Sigmoid colon (tissue), 7 donors: ENCODE measurements around the gene TCF25. TPM values are rescaled to one million over a fixed set of nuclear protein-coding genes. Genes with fewer than 3 reads are reported as not detected.

Source experiments
- DNase-seq: peaks from one replicate; pipeline ENCODE4 v3.0.0-alpha.2; 2019
- H3K27ac ChIP-seq, 4 donors: fragments of 200-600 bp; sonication (generic); one replicate each; pipeline ENCODE4 v1.5.1; 2016 to 2019; ENCODE audit warnings: mild to moderate bottlenecking in 1 of 4
- H3K27me3 ChIP-seq, 3 donors: fragments of 200-600 bp; sonication (generic); one replicate each; pipeline ENCODE4 v1.5.1; 2019; ENCODE audit warnings: mild to moderate bottlenecking in 1 of 3
- H3K36me3 ChIP-seq, 4 donors: fragments of 200-600 bp; sonication (generic); one replicate each; pipeline ENCODE4 v1.5.1; 2016 to 2019
- H3K4me1 ChIP-seq, 4 donors: fragments of 200-600 bp; sonication (generic); one replicate each; pipeline ENCODE4 v1.5.1; 2017 to 2019
- H3K4me3 ChIP-seq, 4 donors: fragments of 200-600 bp; sonication (generic); one replicate each; pipeline ENCODE4 v1.5.1; 2017 to 2019; ENCODE audit warnings: mild to moderate bottlenecking in 2 of 4, moderate library complexity in 1 of 4
- H3K9me3 ChIP-seq, 4 donors: fragments of 200-600 bp in 3 of 4; sonication (generic) in 3 of 4; one replicate each; pipeline versions ENCODE4 v1.5.1 to v1.6.1; 2013 to 2019
- CTCF ChIP-seq, 4 experiments: fragments of 450-650 bp in 3 of 4; fragments of 200-600 bp in 1 of 4; IDR thresholded peaks; one replicate each; pipeline ENCODE4 v1.5.1; 2016 to 2019; ENCODE audit warnings: antibody characterized with exemption in 4 of 4, mild to moderate bottlenecking in 3 of 4, moderate library complexity in 2 of 4
- EP300 ChIP-seq, 4 donors: sonication (generic); formaldehyde crosslinking; IDR thresholded peaks; one replicate each; pipeline ENCODE4 v1.6.1; 2017; ENCODE audit warnings: antibody characterized with exemption in 4 of 4
- POLR2A ChIP-seq, 2 donors: fragments of 450-650 bp; IDR thresholded peaks; one replicate each; pipeline ENCODE4 v1.6.1; 2016; ENCODE audit warnings: antibody characterized with exemption in 2 of 2, mild to moderate bottlenecking in 2 of 2, moderate library complexity in 2 of 2
- POLR2AphosphoS5 ChIP-seq, 4 donors: sonication (generic); formaldehyde crosslinking; IDR thresholded peaks; one replicate each; pipeline ENCODE4 v1.6.1; 2017; ENCODE audit warnings: antibody characterized with exemption in 4 of 4
- WGBS, 2 donors: extraction: QIAGEN DNeasy Blood & Tissue Kit; methylation state at CpG; one replicate each; pipeline ENCODE4 v1.1.7; 2013; 5-methylcytosine and 5-hydroxymethylcytosine counted together
- intact Hi-C: fragments of 100-400 bp; cut with DNase I; formaldehyde crosslinking; loops from one replicate; pipeline ENCODE4 v1.15.1; 2023
- polyA plus RNA-seq, 3 donors: library from polyadenylated mRNA; stranded (reverse); fragments of 200-250 nt; gene quantifications; one replicate each; pipeline ENCODE4 v1.2.3, GENCODE V29; 2013
- total RNA-seq, 4 donors: library from RNA; depleted of rRNA; stranded (reverse); fragments of >200 nt; gene quantifications; one replicate each; pipeline ENCODE4 v1.1.0, GENCODE V29; 2016
- donor health status: healthy with polysubstance abuse.
- donor health status: Bipolar disorder and iron deficiency.
- donor health status: healthy.

The TCF25 gene
- total and polyA plus RNA-seq, 7 donors, result 89.7 to 244 (median 132) TPM

- Histone ChIP-seq H3K27ac (no peak overlapping the region), H3K36me3 (peaks cover 0 to 78% (median 16%) of the 10 kb centered on the region in 4 donors), H3K4me1 (no peaks in the 10 kb centered on the region), H3K9me3 (no peaks in the 10 kb centered on the region), H3K27me3 (no peaks in the 10 kb centered on the region), H3K4me3 (no peak overlapping the region)
- intact Hi-C loops, result no loop called here
- DNase-seq, result no peak
- no peak for TF ChIP-seq EP300 (IDR thresholded peaks at IDR 0.05)
- no peak for TF ChIP-seq POLR2AphosphoS5 (IDR thresholded peaks at IDR 0.05)
- TF ChIP-seq POLR2A (IDR thresholded peaks at IDR 0.05), result no peak
- TF ChIP-seq CTCF (IDR thresholded peaks at IDR 0.05), result no peak
- WGBS, 2 donors, result 96 to 97% methylated on average over 13 of the region's 13 CpGs
Observed at GRCh38 chr16:89960966-89961365, 87.6 kb downstream of the TCF25 start.

Other genes starting within 250 kb of the TCF25 start
- 10 to 100 TPM; 42.8 to 75.9 (median 59.3) TPM for gene CHMP1A, start 215.9 kb upstream of the TCF25 start, total RNA-seq
- gene CHMP1A, start 215.9 kb upstream of the TCF25 start, polyA plus RNA-seq, result 100 to 1,000 TPM in 2 of 3 donors, 10 to 100 TPM in 1; 95.5 to 157 (median 134) TPM
- 1 to 10 TPM; 1.4 to 7.7 (median 5.9) TPM for gene SPATA33, start 215.8 kb upstream of the TCF25 start, total RNA-seq
- 1 to 10 TPM; 2.1 to 6.3 (median 4.2) TPM for gene SPATA33, start 215.8 kb upstream of the TCF25 start, polyA plus RNA-seq
- 10 to 100 TPM; 17.8 to 62.3 (median 35.2) TPM for gene CDK10, start 186.9 kb upstream of the TCF25 start, total RNA-seq
- 10 to 100 TPM; 34.0 to 96.0 (median 36.0) TPM for gene CDK10, start 186.9 kb upstream of the TCF25 start, polyA plus RNA-seq
- gene SPATA2L, start 171.9 kb upstream of the TCF25 start, total RNA-seq, result 10 to 100 TPM in 1 of 4 donors, 1 to 10 TPM in 3; 3.5 to 12.6 (median 6.5) TPM
- 10 to 100 TPM; 11.3 to 17.6 (median 12.6) TPM for gene SPATA2L, start 171.9 kb upstream of the TCF25 start, polyA plus RNA-seq
- gene VPS9D1, start 152.7 kb upstream of the TCF25 start, total RNA-seq, result 10 to 100 TPM in 1 of 4 donors, 1 to 10 TPM in 3; 3.8 to 10.5 (median 4.0) TPM
- 10 to 100 TPM in 1 of 3 donors, 1 to 10 TPM in 2; 5.3 to 19.2 (median 8.4) TPM for gene VPS9D1, start 152.7 kb upstream of the TCF25 start, polyA plus RNA-seq
- gene ZNF276, start 152.1 kb upstream of the TCF25 start, total RNA-seq, result 10 to 100 TPM; 13.7 to 26.9 (median 18.2) TPM
- gene ZNF276, start 152.1 kb upstream of the TCF25 start, polyA plus RNA-seq, result 10 to 100 TPM in 1 of 3 donors, 1 to 10 TPM in 2; 7.2 to 32.3 (median 9.9) TPM
- 1 to 10 TPM in 3 of 4 donors, under 1 TPM in 1; 0.16 to 4.7 (median 3.0) TPM for gene FANCA, start 56.9 kb upstream of the TCF25 start, total RNA-seq
- gene FANCA, start 56.9 kb upstream of the TCF25 start, polyA plus RNA-seq, result 10 to 100 TPM in 1 of 3 donors, 1 to 10 TPM in 2; 7.2 to 26.5 (median 7.6) TPM
- 1 to 10 TPM in 2 of 4 donors, under 1 TPM in 2; 0.82 to 5.3 (median 1.4) TPM for gene SPIRE2, start 45.1 kb upstream of the TCF25 start, total RNA-seq
- gene SPIRE2, start 45.1 kb upstream of the TCF25 start, polyA plus RNA-seq, result 10 to 100 TPM; 34.2 to 44.0 (median 43.9) TPM
- 1 to 10 TPM; 2.1 to 8.0 (median 4.5) TPM for gene MC1R, start 45.3 kb downstream of the TCF25 start, total RNA-seq
- gene MC1R, start 45.3 kb downstream of the TCF25 start, polyA plus RNA-seq, result 1 to 10 TPM in 1 of 3 donors, not detected in 2; 5.6 TPM
- 10 to 100 TPM in 3 of 4 donors, 1 to 10 TPM in 1; 9.2 to 35.0 (median 27.8) TPM for gene TUBB3, start 49.8 kb downstream of the TCF25 start, total RNA-seq
- gene TUBB3, start 49.8 kb downstream of the TCF25 start, polyA plus RNA-seq, result 10 to 100 TPM in 1 of 3 donors, 1 to 10 TPM in 1, under 1 TPM in 1; 0.46 to 23.5 (median 1.8) TPM
- gene DEF8, start 75.2 kb downstream of the TCF25 start, total RNA-seq, result 100 to 1,000 TPM in 1 of 4 donors, 10 to 100 TPM in 3; 68.8 to 127 (median 86.6) TPM
- 10 to 100 TPM; 24.6 to 37.2 (median 30.5) TPM for gene DEF8, start 75.2 kb downstream of the TCF25 start, polyA plus RNA-seq
- 1 to 10 TPM in 3 of 4 donors, not detected in 1; 1.4 to 3.0 (median 2.0) TPM for gene DBNDD1, start 145.9 kb downstream of the TCF25 start, total RNA-seq
- 1 to 10 TPM; 3.6 to 5.0 (median 3.9) TPM for gene DBNDD1, start 145.9 kb downstream of the TCF25 start, polyA plus RNA-seq
- gene PRDM7, start 203.7 kb downstream of the TCF25 start, total RNA-seq, result not detected
- not detected for gene PRDM7, start 203.7 kb downstream of the TCF25 start, polyA plus RNA-seq